GM12865 (cell line): ENCODE data around the gene PERP.

Source experiments
- DNase-seq: peaks from one replicate; pipeline ENCODE4 v3.0.0; 2010; ENCODE audit warnings: low read depth
- H3K4me3 ChIP-seq: 2 replicates; pipeline ENCODE4 v1.5.1; 2011; ENCODE audit warnings: mild to moderate bottlenecking, low read depth, low read length, control low read depth
- TF ChIP-seq, protein P1 (sequence below): IDR thresholded peaks from 2 replicates; pipeline ENCODE4 v1.5.1; 2011; ENCODE audit warnings: low read length, control low read depth, low read depth, inconsistent platforms; ENCODE audit not compliant: insufficient read depth; ENCODE audit errors: missing control alignments

The PERP gene

DNA sequence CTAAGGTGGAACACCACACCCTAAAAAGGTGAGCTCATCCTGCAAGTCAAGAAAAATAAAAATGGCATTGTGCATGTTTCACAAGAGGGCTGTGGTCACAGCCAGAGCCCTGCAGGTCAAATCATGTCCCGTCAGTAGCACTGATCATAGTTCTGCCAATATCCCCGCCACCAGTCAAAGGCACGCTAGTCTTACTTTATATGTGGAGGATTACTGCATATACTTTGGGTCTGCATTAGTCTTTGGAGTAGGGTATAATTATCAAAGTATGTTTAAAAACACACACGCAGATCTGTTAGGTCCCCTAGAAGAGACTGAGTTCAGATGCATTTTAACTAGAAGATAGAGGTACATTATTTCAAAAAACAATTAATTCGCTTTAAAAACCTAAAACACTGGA, 1.8 kb downstream of the PERP start:
- no peak for DNase-seq
- TF ChIP-seq, protein P1, sequence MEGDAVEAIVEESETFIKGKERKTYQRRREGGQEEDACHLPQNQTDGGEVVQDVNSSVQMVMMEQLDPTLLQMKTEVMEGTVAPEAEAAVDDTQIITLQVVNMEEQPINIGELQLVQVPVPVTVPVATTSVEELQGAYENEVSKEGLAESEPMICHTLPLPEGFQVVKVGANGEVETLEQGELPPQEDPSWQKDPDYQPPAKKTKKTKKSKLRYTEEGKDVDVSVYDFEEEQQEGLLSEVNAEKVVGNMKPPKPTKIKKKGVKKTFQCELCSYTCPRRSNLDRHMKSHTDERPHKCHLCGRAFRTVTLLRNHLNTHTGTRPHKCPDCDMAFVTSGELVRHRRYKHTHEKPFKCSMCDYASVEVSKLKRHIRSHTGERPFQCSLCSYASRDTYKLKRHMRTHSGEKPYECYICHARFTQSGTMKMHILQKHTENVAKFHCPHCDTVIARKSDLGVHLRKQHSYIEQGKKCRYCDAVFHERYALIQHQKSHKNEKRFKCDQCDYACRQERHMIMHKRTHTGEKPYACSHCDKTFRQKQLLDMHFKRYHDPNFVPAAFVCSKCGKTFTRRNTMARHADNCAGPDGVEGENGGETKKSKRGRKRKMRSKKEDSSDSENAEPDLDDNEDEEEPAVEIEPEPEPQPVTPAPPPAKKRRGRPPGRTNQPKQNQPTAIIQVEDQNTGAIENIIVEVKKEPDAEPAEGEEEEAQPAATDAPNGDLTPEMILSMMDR = no peak
- no peak overlapping the region for H3K4me3 ChIP-seq

DNA sequence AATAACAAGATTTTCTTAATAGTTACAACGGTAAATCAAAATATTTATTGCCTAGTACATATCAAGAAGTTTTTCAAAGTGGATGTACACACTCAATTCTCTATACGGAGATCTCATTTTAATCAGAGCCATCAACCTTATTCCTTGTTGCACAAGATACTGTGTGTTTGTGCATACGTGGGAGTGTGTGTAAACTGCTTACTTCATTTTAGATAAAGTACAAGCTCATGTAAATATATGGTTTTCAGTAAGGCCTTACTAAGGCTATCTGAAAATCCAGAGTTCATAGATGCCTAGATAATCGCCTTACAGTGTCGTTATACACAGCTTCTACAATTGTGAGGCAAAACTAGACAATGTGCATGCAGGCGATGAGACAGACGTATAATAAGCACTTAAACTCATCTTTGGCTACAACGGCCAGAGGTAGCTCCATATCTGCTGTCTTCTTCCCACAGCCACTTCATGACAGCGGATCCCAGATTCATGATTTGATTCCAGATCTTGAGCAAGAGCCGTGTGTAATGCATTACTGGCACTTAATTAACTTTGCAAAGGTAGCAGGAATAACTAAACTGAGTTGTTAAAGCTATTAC, 2.5 kb downstream of the PERP start:
- no peak for DNase-seq
- TF ChIP-seq, protein P1 = no peak
- no peak overlapping the region for H3K4me3 ChIP-seq

DNA sequence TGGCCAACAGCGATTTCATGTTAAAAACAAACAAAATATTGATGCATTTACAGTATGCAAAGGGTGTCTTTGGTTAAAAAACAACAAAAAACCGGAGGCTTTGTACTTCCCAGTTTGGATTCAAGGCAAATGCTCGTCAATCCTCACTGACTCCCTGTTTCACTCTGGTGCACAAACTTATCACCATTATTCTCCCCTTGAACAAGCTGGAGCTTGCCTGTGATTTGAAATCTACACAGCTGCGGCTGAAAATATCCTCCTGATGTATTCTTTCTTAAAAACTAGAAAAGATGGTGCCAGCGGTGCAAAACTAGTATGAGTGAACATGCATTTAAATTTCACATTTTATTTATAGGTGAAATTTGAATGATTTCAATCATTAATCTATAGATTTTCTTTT, 3.3 kb downstream of the PERP start:
- TF ChIP-seq, protein P1 = no peak
- no peak overlapping the region for H3K4me3 ChIP-seq
- DNase-seq = no peak

DNA sequence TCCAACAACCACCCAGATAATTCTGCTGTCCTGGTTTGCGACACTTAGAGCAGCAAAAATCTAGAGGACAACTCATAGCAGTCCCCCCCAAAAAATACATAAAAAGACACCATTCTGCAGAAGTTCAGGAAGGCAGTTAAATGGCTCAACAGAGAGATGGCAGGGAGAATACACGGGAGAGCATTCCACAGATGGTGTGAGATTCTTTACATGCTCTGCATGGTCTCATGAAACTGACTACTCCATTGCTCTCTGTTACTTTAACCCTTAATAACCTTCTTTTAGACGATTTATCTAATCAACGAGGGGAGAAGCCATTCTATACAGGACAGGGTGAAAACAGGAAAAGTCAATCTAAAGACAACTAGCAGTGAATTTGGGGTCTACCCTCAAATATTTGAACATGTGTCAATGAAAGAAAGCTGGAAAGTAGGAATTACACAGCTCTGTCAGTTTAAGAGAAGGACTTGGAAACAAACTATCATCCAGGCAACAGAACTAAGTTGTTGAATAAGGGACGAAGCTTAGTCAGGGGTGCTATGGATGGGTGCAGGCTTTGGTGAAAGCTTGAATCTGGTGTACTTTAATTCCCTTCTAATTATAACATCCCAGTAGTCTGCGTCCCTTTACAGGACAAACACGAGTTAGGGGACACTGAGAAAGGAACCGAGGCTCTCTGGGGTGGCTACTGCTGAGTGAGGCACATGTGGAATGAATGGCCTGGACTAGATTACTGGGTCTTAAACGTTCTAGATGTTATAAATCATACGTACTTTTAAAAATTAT, 5.1 kb downstream of the PERP start:
- DNase-seq = no peak
- TF ChIP-seq, protein P1 = no peak

DNA sequence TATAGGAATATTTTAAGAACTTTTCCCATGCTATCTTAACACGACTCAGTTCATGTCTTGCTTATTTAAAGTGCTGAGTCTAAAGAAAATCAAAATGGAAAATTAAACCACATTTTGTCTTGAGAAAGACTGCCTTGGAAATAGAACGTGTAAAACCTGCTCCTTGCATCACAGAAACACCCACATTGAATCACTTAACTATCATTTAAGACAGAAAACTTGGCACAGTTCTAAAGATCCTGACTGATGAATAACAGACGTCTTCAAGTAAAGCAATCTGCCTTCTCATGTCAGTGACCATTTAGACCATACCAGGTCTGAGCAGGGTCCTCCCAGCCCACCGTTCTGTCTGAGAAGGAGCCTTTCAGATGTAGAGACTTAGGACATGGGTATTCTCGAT, 7.4 kb downstream of the PERP start:
- H3K4me3 ChIP-seq = no peak overlapping the region
- TF ChIP-seq, protein P1 = no peak
- DNase-seq = no peak

More for the DNA sequence above, 5.1 kb downstream of the PERP start:
- H3K4me3 ChIP-seq = no peak overlapping the region

DNA sequence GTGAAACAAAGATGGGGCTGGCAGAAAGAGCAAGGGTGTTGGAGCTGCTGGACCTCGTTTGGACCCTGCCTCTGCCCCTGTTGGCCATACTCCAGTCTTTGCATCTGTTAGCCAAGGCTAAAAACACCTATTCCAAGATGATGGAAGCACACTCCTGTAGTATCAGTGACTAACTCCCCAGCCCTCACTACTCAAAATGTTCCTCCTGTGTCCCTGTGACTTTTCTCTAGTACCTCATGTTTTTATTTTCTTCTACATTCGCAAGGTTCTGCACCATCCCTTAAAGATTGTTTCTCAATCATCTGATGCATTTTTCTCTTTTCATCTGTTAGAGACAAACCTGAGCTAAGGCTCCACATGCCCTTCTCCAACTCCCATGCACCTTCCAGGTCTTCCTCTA, 8.9 kb downstream of the PERP start:
- TF ChIP-seq, protein P1 = no peak
- H3K4me3 ChIP-seq = no peak overlapping the region
- no peak for DNase-seq
